SJSA1 (cell line): ENCODE data around the gene B4GALNT1. TPM values are rescaled to one million over a fixed set of nuclear protein-coding genes. Genes with fewer than 3 reads are reported as not detected.
"Not testable (repeated sequence)": the region's sequence is repeated elsewhere in the genome, so short reads cannot be mapped to it uniquely, and the experiment has no call there.

Source experiments
- DNase-seq, 2 experiments: peaks; one replicate each; pipeline ENCODE4 v3.0.0-alpha.2; 2015 to 2020; ENCODE audit warnings: low spot score in 2 of 2, low read depth in 1 of 2
- H3K27ac ChIP-seq: fragments of 250-450 bp; sonication (Bioruptor Pico); 2 replicates; pipeline ENCODE4 v1.5.1; 2020; ENCODE audit warnings: mild to moderate bottlenecking, moderate library complexity
- H3K27me3 ChIP-seq: fragments of 250-450 bp; sonication (Bioruptor Pico); replicated peaks from 2 replicates; pipeline ENCODE4 v1.5.1; 2020; ENCODE audit warnings: mild to moderate bottlenecking, moderate library complexity
- H3K36me3 ChIP-seq: fragments of 250-450 bp; sonication (Bioruptor Pico); 2 replicates; pipeline ENCODE4 v1.5.1; 2020; ENCODE audit warnings: mild to moderate bottlenecking
- H3K4me1 ChIP-seq: fragments of 250-450 bp; sonication (Bioruptor Pico); replicated peaks from 2 replicates; pipeline ENCODE4 v1.6.1; 2021; ENCODE audit warnings: mild to moderate bottlenecking
- H3K4me3 ChIP-seq: fragments of 250-450 bp; sonication (Bioruptor Pico); 2 replicates; pipeline ENCODE4 v1.5.1; 2020; ENCODE audit warnings: mild to moderate bottlenecking
- H3K9me3 ChIP-seq: fragments of 250-450 bp; sonication (Bioruptor Pico); replicated peaks from 2 replicates; pipeline ENCODE4 v1.5.1; 2020; ENCODE audit warnings: mild to moderate bottlenecking
- total RNA-seq: library from RNA; depleted of rRNA; stranded (reverse); fragments of >200 nt; shearing (Covaris generic); gene quantifications from 2 replicates; pipeline ENCODE4 v1.2.3, GENCODE V29; 2014; rRNA removed

B4GALNT1 gene
- total RNA-seq, result 841 and 950 TPM in 2 replicates

GRCh38 chr12:57632958-57633840, at the start of gene B4GALNT1:
TSS of gene B4GALNT1 (minus strand) at chr12:57633201. CDS start at chr12:57632132, 1,069 bp downstream.
- Histone ChIP-seq H3K27me3 (peaks cover 34% of the 10 kb centered on the region), H3K4me3 (peak within 1 kb of the TSS; percentile 58), H3K4me1 (peaks cover 27% of the 10 kb centered on the region), H3K36me3 (peaks cover 44% of the 10 kb centered on the region), H3K27ac (peak within 1 kb of the TSS; percentile 40), H3K9me3 (no peaks in the 10 kb centered on the region)
- peak; percentile 100 for DNase-seq

GRCh38 chr12:57679697-57680096, 46.7 kb upstream of the B4GALNT1 start:
- Histone ChIP-seq H3K27me3 (peaks cover 48% of the 10 kb centered on the region), H3K36me3 (no peaks in the 10 kb centered on the region)

GRCh38 chr12:57677947-57678346, 44.9 kb upstream of the B4GALNT1 start:
- not testable (repeated sequence) for H3K4me1 ChIP-seq, H3K36me3 ChIP-seq, DNase-seq, H3K27ac ChIP-seq, H3K4me3 ChIP-seq
- Histone ChIP-seq H3K9me3 (peaks cover 24% of the 10 kb centered on the region), H3K27me3 (peaks cover 52% of the 10 kb centered on the region)

More at GRCh38 chr12:57679697-57680096, 46.7 kb upstream of the B4GALNT1 start:
- H3K4me1 ChIP-seq, result peaks cover 7% of the 10 kb centered on the region
- H3K27ac ChIP-seq, result no peak overlapping the region
- DNase-seq, result peak in 1 of 2 experiments; percentile 88
- peaks cover 26% of the 10 kb centered on the region for H3K9me3 ChIP-seq
- H3K4me3 ChIP-seq, result no peak overlapping the region

- H3K27me3 ChIP-seq, result peaks cover 72% of the 10 kb centered on the region
- DNase-seq, result peak in 1 of 2 experiments; percentile 96
- no peaks in the 10 kb centered on the region for H3K4me1 ChIP-seq
- H3K36me3 ChIP-seq, result no peaks in the 10 kb centered on the region
- no peak overlapping the region for H3K4me3 ChIP-seq
- H3K9me3 ChIP-seq, result peaks cover 23% of the 10 kb centered on the region
- H3K27ac ChIP-seq, result no peak overlapping the region
Observed at GRCh38 chr12:57674691-57675090, 41.7 kb upstream of the B4GALNT1 start.

GRCh38 chr12:57672801-57673200, 39.8 kb upstream of the B4GALNT1 start:
- peak in 1 of 2 experiments; percentile 93 for DNase-seq

GRCh38 chr12:57671811-57672210, 38.8 kb upstream of the B4GALNT1 start:
- peak in 1 of 2 experiments; percentile 90 for DNase-seq
- peaks cover 32% of the 10 kb centered on the region for H3K9me3 ChIP-seq
- not testable (repeated sequence) for H3K4me1 ChIP-seq, H3K4me3 ChIP-seq, H3K27ac ChIP-seq, H3K36me3 ChIP-seq
- peaks cover 84% of the 10 kb centered on the region for H3K27me3 ChIP-seq

More at GRCh38 chr12:57672801-57673200, 39.8 kb upstream of the B4GALNT1 start:
- Histone ChIP-seq H3K27ac (no peak overlapping the region), H3K36me3 (no peaks in the 10 kb centered on the region), H3K9me3 (peaks cover 25% of the 10 kb centered on the region), H3K4me1 (no peaks in the 10 kb centered on the region), H3K4me3 (no peak overlapping the region), H3K27me3 (peaks cover 81% of the 10 kb centered on the region)

- peak in 1 of 2 experiments; percentile 90 for DNase-seq
- not testable (repeated sequence) for H3K4me3 ChIP-seq
Observed at GRCh38 chr12:57669691-57670090, 36.7 kb upstream of the B4GALNT1 start.

GRCh38 chr12:57666897-57667296, 33.9 kb upstream of the B4GALNT1 start:
- DNase-seq, result peak in 1 of 2 experiments; percentile 82
- H3K36me3 ChIP-seq, result no peaks in the 10 kb centered on the region
- H3K27me3 ChIP-seq, result peaks cover 71% of the 10 kb centered on the region
- H3K4me1 ChIP-seq, result no peaks in the 10 kb centered on the region
- no peak overlapping the region for H3K27ac ChIP-seq
- no peak overlapping the region for H3K4me3 ChIP-seq
- H3K9me3 ChIP-seq, result peaks cover 40% of the 10 kb centered on the region

More at GRCh38 chr12:57669691-57670090, 36.7 kb upstream of the B4GALNT1 start:
- H3K27me3 ChIP-seq, result peaks cover 79% of the 10 kb centered on the region
- not testable (repeated sequence) for H3K4me1 ChIP-seq, H3K36me3 ChIP-seq, H3K27ac ChIP-seq
- peaks cover 34% of the 10 kb centered on the region for H3K9me3 ChIP-seq

GRCh38 chr12:57665066-57665820, 32.2 kb upstream of the B4GALNT1 start:
- not testable (repeated sequence) for H3K27ac ChIP-seq, H3K4me1 ChIP-seq, H3K4me3 ChIP-seq, H3K36me3 ChIP-seq
- DNase-seq, result peak in 1 of 2 experiments; percentile 98
- Histone ChIP-seq H3K9me3 (peaks cover 48% of the 10 kb centered on the region), H3K27me3 (peaks cover 63% of the 10 kb centered on the region)

- no peaks in the 10 kb centered on the region for H3K36me3 ChIP-seq
- peaks cover 50% of the 10 kb centered on the region for H3K9me3 ChIP-seq
- H3K27ac ChIP-seq, result no peak overlapping the region
- peak in 1 of 2 experiments; percentile 82 for DNase-seq
- H3K27me3 ChIP-seq, result peaks cover 56% of the 10 kb centered on the region
- no peak overlapping the region for H3K4me3 ChIP-seq
- H3K4me1 ChIP-seq, result no peaks in the 10 kb centered on the region
Observed at GRCh38 chr12:57661376-57661775, 28.4 kb upstream of the B4GALNT1 start.

GRCh38 chr12:57658890-57659289, 25.9 kb upstream of the B4GALNT1 start:
- Histone ChIP-seq H3K27ac (no peak overlapping the region), H3K27me3 (peaks cover 71% of the 10 kb centered on the region), H3K36me3 (no peaks in the 10 kb centered on the region), H3K4me3 (no peak overlapping the region), H3K4me1 (no peaks in the 10 kb centered on the region), H3K9me3 (peaks cover 51% of the 10 kb centered on the region)
- peak in 1 of 2 experiments; percentile 81 for DNase-seq

GRCh38 chr12:57657744-57658143, 24.7 kb upstream of the B4GALNT1 start:
- no peak overlapping the region for H3K27ac ChIP-seq
- H3K36me3 ChIP-seq, result no peaks in the 10 kb centered on the region
- no peaks in the 10 kb centered on the region for H3K4me1 ChIP-seq
- DNase-seq, result peak; percentile 75 to 86
- H3K4me3 ChIP-seq, result no peak overlapping the region
- H3K9me3 ChIP-seq, result peaks cover 49% of the 10 kb centered on the region
- peaks cover 76% of the 10 kb centered on the region for H3K27me3 ChIP-seq

GRCh38 chr12:57656408-57656807, 23.4 kb upstream of the B4GALNT1 start:
- H3K9me3 ChIP-seq, result peaks cover 44% of the 10 kb centered on the region
- DNase-seq, result peak; percentile 71 to 85
- peaks cover 76% of the 10 kb centered on the region for H3K27me3 ChIP-seq
- not testable (repeated sequence) for H3K36me3 ChIP-seq, H3K27ac ChIP-seq, H3K4me1 ChIP-seq, H3K4me3 ChIP-seq
